BE2C (cell line): ENCODE results near the gene VWC2L.

Source experiments
- DNase-seq: peaks from one replicate; pipeline ENCODE4 v3.0.0-alpha.2; 2020
- H3K27me3 ChIP-seq: fragments of 250-450 bp; sonication (Bioruptor Pico); 2 replicates; pipeline ENCODE4 v1.5.1; 2020; ENCODE audit warnings: mild to moderate bottlenecking
- H3K36me3 ChIP-seq: fragments of 250-450 bp; sonication (Bioruptor Pico); 2 replicates; pipeline ENCODE4 v1.5.1; 2020; ENCODE audit warnings: mild to moderate bottlenecking
- H3K4me1 ChIP-seq: fragments of 250-450 bp; sonication (Bioruptor Pico); 2 replicates; pipeline ENCODE4 v1.5.1; 2020
- H3K4me3 ChIP-seq: 2 replicates; pipeline ENCODE4 v1.5.1; 2011; ENCODE audit warnings: low read depth, low read length
- H3K9me3 ChIP-seq: fragments of 250-450 bp; sonication (Bioruptor Pico); 2 replicates; pipeline ENCODE4 v1.5.1; 2020
- CTCF ChIP-seq: IDR thresholded peaks from 2 replicates; pipeline ENCODE4 v1.5.1; 2012; ENCODE audit warnings: mild to moderate bottlenecking, low read depth, low read length

Gene VWC2L

GRCh38 chr2:214450118-214450894 is 39.5 kb downstream of the VWC2L start:
- TF ChIP-seq CTCF = no peak
- H3K4me1 ChIP-seq = no peaks in the 10 kb centered on the region
- no peak for DNase-seq

GRCh38 chr2:214451516-214452275 is 40.8 kb downstream of the VWC2L start:
- H3K4me1 ChIP-seq = no peaks in the 10 kb centered on the region
- H3K4me3 ChIP-seq = no peak overlapping the region
- H3K36me3 ChIP-seq = no peaks in the 10 kb centered on the region
- no peaks in the 10 kb centered on the region for H3K27me3 ChIP-seq
- no peak for DNase-seq
- H3K9me3 ChIP-seq = no peaks in the 10 kb centered on the region
- no peak for TF ChIP-seq CTCF

More at GRCh38 chr2:214450118-214450894, 39.5 kb downstream of the VWC2L start:
- Histone ChIP-seq H3K4me3 (no peak overlapping the region), H3K9me3 (no peaks in the 10 kb centered on the region), H3K36me3 (no peaks in the 10 kb centered on the region), H3K27me3 (no peaks in the 10 kb centered on the region)

GRCh38 chr2:214465363-214466146 is 54.7 kb downstream of the VWC2L start:
- 0 out of 2 replicates have a peak, but pooled peaks cover 3% of the 10 kb centered on the region for H3K4me1 ChIP-seq
- no peak for DNase-seq

DNA sequence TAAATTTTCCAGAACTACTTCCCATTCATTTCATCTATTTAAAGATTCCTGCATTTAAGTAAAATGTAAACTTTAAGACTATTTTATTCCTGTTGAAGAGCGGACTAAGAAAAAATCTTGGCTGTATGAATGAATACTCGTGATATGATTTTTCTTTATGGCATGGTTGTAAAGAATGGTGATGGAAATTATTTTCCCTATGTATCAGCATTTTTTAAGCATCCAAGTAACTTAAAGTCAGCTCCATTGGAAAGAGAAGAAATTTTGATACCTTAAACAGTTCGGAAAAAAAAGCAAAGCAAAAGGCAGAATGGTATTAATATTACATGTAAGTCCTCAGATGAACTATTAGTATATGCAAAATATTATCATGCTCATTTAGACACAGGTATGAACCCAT is 58.9 kb downstream of the VWC2L start:
- Histone ChIP-seq H3K4me1 (0 out of 2 replicates have a peak, but pooled peaks cover 3% of the 10 kb centered on the region), H3K36me3 (no peaks in the 10 kb centered on the region), H3K27me3 (no peaks in the 10 kb centered on the region), H3K4me3 (no peak overlapping the region), H3K9me3 (no peaks in the 10 kb centered on the region)
- no peak for DNase-seq
- no peak for TF ChIP-seq CTCF

More at GRCh38 chr2:214465363-214466146, 54.7 kb downstream of the VWC2L start:
- Histone ChIP-seq H3K36me3 (no peaks in the 10 kb centered on the region), H3K4me3 (no peak overlapping the region), H3K9me3 (no peaks in the 10 kb centered on the region), H3K27me3 (no peaks in the 10 kb centered on the region)
- no peak for TF ChIP-seq CTCF

- H3K36me3 ChIP-seq = no peaks in the 10 kb centered on the region
- H3K4me1 ChIP-seq = 0 out of 2 replicates have a peak, but pooled peaks cover 3% of the 10 kb centered on the region
- no peak for DNase-seq
- no peak overlapping the region for H3K4me3 ChIP-seq
- H3K27me3 ChIP-seq = no peaks in the 10 kb centered on the region
- no peak for TF ChIP-seq CTCF
- no peaks in the 10 kb centered on the region for H3K9me3 ChIP-seq
These were observed 60.5 kb downstream of the VWC2L start for GRCh38 chr2:214471382-214471781.
